ENCODE data around the gene ARAP1.

Gene ARAP1

DNA sequence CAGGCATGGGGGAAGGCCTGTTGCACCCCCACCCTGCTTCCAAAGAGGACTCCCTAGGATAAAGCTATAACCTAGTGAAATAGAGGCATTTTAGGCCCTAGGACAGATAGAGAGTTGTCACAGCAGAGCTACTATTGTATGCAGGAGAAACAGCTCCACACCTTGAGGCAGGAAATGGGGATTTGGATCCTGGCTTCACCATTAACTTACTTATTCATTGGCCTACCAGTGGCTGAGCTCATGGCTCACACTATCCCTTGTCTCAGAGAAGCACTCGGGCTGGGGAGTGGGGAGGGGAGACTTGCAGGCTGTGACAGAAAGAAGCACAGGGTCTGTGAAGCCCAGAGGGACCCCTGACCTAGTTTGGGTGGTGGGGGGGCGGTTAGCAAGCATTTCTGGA, 77.0 kb downstream of the ARAP1 start:
- no peak for DNase-seq (ENCODE audit: low read depth, low spot score)
- no peak overlapping the region for H3K4me3 ChIP-seq (ENCODE audit: low read depth, low read length)
- in situ Hi-C loops (cut with HindIII; ENCODE audit: low sequenced_read_pairs): no loop called here
- TF ChIP-seq, protein P1, sequence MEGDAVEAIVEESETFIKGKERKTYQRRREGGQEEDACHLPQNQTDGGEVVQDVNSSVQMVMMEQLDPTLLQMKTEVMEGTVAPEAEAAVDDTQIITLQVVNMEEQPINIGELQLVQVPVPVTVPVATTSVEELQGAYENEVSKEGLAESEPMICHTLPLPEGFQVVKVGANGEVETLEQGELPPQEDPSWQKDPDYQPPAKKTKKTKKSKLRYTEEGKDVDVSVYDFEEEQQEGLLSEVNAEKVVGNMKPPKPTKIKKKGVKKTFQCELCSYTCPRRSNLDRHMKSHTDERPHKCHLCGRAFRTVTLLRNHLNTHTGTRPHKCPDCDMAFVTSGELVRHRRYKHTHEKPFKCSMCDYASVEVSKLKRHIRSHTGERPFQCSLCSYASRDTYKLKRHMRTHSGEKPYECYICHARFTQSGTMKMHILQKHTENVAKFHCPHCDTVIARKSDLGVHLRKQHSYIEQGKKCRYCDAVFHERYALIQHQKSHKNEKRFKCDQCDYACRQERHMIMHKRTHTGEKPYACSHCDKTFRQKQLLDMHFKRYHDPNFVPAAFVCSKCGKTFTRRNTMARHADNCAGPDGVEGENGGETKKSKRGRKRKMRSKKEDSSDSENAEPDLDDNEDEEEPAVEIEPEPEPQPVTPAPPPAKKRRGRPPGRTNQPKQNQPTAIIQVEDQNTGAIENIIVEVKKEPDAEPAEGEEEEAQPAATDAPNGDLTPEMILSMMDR (IDR thresholded peaks at IDR 0.05; ENCODE audit: low read depth, low read length): no peak

DNA sequence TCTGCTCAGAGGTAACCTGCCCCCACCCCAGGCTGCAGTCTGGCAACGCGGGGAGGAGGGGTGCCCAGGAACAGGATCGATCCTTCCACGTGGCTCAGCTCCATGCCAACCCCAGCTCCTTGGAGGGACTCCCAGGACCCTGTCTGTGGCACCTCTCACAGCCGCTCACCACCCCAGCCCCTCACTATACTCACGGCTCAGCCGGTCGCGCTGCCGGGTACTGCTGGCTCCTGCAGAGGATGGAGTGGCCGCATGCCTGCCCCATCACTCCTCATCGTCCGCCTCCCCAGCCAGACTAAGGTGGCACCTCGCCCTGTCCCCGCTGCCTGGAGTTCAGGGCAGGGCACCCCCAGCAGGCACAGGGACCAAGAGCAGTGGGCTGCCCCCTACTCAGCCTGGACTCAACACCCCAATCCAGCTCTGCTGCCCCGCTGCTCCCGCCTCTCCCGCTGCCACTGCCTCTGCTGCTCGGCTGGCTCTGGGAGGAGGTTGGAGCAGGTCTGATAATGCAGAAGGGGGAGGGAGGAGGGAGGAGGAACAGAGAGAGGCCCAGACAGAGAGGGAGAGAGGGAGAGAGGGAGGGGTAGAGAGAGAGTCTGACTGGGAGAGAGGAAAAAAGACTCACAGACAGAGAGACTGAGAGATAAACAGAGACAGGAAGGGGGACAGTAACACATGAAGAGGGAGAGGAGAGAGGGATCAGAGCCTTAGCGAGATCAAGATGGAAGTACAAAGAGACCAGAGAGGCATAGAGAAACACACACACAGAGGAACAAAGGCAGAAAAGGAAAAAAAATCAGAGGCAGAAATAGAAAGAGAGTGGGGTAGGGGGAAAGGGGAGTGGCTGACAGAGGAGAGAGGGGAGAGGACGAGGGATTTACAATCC, 78.0 kb downstream of the ARAP1 start, which contains the start of gene PDE2A:
TSS of gene PDE2A (minus strand) at position 480 of the 886 bp plus-strand sequence. CDS start at position 265, 215 bp downstream.
- in situ Hi-C loops (cut with HindIII; ENCODE audit: low sequenced_read_pairs): no loop called here
- H3K4me3 ChIP-seq (ENCODE audit: low read depth, low read length): no peak within 1 kb of the TSS
- TF ChIP-seq, protein P1 (IDR thresholded peaks at IDR 0.05; ENCODE audit: low read depth, low read length): no peak
- DNase-seq (ENCODE audit: low read depth, low spot score): no peak

DNA sequence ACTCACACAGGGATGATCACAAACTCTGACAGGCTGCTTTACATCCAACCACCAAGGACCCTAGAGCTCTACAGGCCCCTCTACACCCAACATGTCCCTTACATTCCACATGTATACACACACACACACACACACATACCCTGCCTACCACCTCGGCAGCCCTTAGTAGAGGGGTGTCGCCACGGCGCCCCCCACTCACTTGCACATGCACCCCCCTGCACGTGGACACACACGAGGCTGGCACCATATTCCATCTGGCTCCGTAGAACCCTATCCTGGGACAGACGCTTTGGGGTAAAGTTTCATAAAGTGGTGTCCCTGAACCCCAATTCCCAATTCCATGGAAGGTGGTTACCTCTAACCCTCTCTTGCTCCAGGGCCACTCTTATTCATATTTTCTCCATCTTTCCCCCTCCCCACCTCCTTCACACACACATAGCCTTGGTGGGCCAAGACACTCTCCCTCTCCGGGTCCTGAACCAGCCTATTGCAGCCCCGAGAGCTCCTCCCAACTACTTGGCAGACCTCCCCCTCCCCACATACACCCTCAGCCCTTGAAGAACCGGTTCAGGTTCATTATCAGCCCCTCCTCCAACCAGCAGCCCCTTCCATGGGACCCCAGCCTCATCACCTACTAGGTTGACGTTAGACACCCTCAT, 78.8 kb downstream of the ARAP1 start:
- no peak overlapping the region for H3K4me3 ChIP-seq (ENCODE audit: low read depth, low read length)
- in situ Hi-C loops (cut with HindIII; ENCODE audit: low sequenced_read_pairs): no loop called here
- no peak for DNase-seq (ENCODE audit: low read depth, low spot score)

DNA sequence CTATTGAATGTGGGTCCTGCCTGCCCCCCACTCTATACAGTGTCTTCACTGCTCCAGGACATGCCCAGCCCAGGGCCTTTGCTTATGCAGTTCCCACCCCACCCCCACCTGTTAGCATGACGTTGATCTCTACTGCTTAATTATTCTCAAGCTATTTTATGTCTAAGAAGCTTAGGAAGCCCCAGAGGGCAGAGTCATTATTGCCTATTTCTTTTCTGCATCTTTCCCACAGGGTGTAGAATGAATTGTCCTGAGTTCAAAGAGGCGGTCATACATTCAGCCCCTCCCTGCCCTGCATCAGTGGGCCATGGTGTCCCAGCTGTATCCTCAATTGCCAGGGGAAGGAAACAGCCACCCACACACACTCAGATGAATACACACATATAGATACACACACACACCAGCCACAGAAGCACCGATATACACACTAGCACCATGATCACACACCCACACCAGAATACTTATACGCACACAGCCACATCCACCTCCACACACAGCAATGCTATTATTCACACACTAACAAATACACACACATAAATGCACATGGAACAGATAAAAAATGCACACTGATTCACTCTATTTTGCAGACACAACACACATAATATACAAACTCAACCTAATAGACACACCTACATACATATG, 79.5 kb downstream of the ARAP1 start:
- in situ Hi-C loops (cut with HindIII; ENCODE audit: low sequenced_read_pairs): no loop called here
- TF ChIP-seq, protein P1 (IDR thresholded peaks at IDR 0.05; ENCODE audit: low read depth, low read length): no peak
- no peak overlapping the region for H3K4me3 ChIP-seq (ENCODE audit: low read depth, low read length)
- no peak for DNase-seq (ENCODE audit: low read depth, low spot score)

More for the DNA sequence above, 78.8 kb downstream of the ARAP1 start:
- TF ChIP-seq, protein P1 (IDR thresholded peaks at IDR 0.05; ENCODE audit: low read depth, low read length): no peak

DNA sequence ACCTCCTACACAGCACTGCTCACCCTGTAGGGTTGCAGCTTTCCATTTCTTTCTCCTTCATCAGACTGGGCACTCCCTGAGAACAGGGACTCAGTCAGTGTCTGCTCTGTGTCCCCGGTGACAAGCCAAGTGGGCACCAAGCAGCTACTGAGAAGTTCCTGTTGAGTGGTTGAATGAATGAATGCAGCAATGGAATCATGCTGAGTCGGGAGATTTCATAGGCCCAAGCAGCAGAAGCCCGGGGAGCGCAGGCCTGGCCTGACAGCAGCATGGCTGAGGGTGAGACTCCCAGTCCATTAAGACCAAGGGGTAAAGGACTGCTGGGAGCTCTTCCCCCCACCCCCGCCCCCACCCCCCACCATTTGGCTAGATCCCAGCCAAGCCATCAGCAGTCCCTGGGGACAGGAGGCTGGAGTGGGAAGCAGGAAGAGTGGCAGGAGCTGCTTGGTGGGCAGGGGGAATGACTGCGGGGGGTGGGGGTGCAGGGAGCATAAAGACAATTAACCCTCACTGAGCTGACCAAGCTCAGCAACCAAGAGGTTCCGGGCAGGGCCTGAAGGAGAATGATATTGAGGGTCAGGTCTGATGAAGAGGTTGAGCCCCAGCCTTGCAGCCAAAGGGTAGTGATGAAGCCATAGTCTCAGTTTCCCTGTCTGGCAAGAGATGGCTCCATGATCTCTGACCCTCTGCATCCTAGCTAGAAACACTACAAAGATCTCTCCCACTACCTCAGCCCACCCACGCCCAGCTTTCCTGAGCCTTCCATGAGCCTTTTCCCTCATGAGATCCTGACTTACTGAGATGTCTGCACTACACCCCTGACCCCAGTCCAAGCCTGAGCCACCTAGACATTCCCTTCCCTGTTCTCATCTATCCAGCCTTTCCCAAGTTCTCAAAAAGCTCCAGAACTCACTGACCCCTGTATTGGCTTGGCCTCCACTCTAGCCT, 80.8 kb downstream of the ARAP1 start:
- H3K4me3 ChIP-seq (ENCODE audit: low read depth, low read length): no peak overlapping the region
- TF ChIP-seq, protein P1 (IDR thresholded peaks at IDR 0.05; ENCODE audit: low read depth, low read length): no peak
- in situ Hi-C loops (cut with HindIII; ENCODE audit: low sequenced_read_pairs): no loop called here
- DNase-seq (ENCODE audit: low read depth, low spot score): no peak
